Forelimb muscle (tissue), 1 donor: ENCODE measurements around the gene PBX2. TPM values are rescaled to one million over a fixed set of nuclear protein-coding genes. Genes with fewer than 3 reads are reported as not detected.
"Not testable (repeated sequence)": the region's sequence is repeated elsewhere in the genome, so short reads cannot be mapped to it uniquely, and the experiment has no call there.

Source experiments
- DNase-seq: peaks from one replicate; pipeline ENCODE4 v3.0.0-alpha.2; 2013; ENCODE audit warnings: low read depth
- polyA plus RNA-seq: library from polyadenylated mRNA; unstranded; fragments of 120-200 nt; gene quantifications from one replicate; pipeline ENCODE4 v1.2.1, GENCODE V29; 2013; ENCODE audit not compliant: insufficient read length

The PBX2 gene
- polyA plus RNA-seq, 1 donor, result 107 TPM

DNA sequence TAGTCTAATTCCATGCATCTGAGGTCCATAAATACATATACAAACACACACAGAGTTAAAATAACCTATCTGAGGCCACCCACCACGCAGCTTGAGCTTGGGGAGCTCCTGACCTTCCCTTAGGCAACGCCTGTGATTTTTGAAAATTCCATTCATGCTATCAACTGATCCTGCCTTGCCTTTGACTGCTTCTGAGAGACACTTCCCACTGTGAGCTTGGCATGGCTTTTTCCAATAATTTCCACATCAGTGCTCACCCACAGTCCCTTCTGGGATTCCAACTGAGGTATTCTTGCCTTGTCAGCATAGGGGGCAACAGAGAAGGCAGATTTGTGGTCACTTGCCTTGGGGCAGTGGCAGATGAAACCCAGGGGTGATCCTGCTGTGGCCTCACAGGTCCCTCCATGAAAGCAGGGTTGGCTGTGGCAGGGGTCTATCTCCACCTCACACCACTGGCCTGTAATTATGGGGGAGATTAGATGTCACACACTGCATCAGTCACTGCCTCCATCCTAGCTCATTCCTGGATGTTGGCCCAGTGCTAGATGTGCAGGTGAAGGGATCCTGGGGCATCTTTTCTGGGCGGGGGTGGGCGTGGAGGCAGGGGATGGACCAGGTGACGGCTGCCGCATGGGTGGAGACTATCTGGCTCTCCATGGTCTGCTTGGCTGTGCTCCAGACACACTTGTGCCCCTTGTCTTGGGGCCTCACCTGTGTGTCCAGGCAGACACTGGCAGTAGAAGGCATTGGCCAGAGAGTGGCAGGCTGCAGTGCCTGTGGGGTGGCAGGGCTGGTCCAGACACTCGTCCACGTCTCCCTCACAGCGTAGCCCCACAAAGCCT, 13.6 kb upstream of the PBX2 start:
- no peak for DNase-seq

GRCh38 chr6:32202186-32202585, 12.2 kb upstream of the PBX2 start:
- DNase-seq, result no peak

DNA sequence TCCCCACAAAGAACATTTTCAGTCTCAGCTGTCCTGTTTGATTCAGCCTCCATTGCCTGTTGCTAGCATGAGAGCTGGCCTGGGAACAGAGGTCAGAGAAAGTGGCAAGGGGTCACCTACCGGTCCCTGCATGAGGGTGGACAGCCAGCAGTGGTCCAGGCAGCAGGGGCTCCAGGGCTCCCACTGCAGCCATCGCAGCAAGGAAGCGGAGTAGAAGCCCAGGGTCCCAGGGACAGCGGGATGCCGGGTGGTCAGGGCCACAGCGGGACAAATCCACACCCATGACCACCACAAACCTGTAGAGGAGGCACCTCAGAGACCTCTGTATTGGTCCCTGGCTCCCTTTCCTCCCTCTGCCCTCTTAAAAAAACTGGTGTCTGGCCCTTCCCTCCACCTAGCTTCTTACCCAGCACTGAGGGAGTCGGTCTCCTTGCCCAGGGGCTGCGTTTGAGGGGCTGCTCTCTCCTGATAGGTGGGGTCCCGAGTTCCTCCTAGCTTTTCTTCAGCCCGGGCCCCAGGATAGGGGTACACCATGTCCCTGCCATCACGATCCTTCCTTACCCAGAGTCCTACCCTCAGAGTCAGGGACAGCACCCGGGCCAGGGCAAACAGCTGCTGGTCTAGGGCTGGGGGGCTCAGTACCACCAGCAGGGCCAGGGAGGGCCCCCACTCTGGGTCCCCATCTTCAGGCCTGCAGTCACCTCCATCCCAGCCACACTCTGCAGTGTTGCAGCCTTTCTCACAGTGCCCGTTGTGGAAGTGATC, 10.9 kb upstream of the PBX2 start:
- no peak for DNase-seq

- no peak for DNase-seq
Measured at GRCh38 chr6:32198866-32199265, 8.9 kb upstream of the PBX2 start.

GRCh38 chr6:32198345-32198696, 8.3 kb upstream of the PBX2 start:
- no peak for DNase-seq

DNA sequence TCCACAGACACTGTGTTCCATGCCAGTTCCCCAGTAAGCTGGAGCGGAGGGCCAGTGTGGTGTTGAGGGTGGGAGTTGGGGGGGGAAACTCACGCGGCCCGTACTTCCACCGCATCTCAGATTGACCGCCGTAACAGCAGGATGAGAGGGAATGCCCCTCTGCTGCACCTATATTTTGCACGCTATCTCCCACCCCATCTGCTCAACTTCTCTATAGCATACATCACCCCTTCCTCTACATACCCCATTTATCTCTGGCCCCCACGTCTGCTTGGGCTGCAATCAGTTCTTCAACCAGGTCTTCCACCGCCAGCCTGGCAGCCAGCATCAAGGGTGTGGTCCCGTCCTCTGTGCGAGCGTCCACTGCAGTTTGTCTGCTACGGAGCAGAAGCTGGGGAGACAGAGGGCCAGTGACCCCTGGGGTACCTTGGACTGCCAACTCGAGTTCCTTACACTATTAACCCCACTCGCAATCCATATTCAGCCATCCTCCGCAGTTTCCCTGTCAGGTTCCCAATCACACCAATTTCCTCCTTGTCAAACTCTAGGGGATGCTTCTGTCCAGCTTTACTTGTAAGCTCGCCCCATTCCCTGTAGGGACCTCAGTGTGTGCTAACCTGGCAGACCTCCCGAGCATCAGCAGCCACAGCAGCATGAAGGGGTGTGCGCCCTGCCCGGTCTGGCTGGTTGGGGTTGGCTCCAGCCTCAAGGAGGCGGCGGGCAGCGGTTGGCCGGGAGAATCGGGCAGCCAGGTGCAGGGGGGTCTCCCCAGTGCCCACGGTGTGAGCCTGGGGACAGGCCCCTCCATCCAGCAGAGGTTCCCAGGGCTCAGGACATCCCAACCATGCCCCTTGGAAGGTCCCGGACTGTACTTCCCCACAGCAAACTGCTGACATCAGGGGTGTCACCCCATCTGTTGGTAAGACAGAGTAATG, 6.9 kb upstream of the PBX2 start:
- no peak for DNase-seq

DNA sequence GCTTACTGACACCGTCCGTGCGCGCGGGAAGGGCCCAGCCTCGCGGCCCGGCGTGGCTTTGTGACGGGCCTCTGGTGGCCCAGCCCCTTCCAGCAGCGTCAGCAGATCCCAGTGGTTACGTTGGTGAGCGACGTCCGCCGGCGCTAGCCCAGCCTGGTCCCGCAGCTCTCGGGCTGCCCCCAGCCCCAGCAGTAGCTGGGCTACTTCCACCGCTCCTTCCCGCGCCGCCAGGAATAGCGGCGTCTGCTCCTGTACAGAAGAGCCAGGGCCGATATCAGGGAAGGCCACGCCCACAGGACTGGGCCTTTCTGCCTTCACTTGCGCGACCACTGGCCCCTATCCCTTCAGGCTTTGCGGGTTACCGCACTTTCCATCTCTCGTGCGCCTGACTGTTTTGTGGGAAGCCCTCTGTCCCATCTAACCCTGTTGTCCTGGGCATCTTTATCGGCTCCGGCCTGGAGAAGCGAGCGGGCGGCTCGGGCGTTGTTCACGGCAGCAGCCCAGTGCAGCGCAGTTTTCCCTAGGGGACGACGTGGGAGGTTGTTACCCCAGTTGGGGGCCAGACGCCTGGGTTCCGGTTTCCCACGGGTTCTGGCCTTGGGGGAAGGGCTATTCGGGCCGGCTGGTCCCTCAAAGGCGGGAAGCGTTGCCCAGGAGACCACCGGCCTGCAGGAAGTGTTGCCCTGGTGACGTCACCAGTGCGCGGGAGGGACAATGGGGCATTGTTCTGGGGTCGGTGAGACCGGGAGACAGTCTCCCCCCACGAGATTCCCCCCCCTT, 6.1 kb upstream of the PBX2 start:
- DNase-seq, result no peak

DNA sequence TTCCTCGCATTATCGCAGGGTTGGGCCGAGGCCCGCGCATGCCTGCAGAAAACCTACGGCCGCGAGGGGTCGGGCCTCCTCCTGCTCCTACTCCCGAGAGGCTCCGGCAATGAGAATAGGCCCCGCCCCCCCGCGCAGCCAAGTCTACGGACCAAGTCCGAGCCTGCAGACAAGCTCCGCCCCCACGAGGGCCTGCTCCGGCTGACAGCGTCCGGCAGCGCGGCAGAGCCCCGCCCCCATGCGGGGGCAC, 5.6 kb upstream of the PBX2 start:
- peak; percentile 98 for DNase-seq

DNA sequence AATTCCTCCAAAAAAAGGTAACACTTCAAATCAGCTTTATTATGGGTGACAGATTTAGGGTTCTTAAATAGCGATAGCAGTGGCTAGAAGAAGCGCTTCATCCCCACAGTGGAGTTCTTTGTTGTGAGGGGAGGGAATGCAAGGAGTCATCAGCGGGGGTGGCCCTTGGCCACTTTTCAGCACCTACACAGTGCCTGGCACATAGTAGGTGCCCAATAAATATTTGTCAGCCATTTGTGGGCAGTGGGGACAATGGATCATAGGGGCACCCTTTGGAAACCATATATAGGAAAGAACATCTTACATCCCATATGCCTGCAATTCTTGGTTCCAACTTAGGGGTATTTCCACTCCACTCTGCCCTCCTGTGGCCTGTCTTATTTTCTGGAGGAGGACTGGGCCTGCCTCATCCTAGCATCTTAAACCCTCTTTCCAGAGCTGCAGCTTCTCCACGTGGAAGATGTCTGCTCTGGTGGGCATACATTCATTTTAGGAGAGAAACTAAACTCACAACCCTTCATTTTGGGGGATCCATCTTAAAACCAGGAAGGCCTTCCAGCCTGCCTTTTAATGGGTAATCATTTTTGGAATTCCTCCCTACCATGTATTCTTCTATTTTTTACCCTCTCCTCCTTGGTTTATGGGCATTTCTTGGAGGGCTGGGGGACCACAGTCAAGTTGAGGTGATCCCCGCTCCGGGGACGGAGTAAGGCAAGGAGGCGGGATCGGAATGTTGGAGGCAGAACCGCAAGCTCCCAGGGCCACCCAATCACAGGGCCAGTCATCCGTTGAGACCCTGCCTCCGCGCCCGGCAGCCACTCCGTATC, 5.0 kb upstream of the PBX2 start:
- no peak for DNase-seq

- DNase-seq, result no peak
Measured at GRCh38 chr6:32194388-32194787, 4.4 kb upstream of the PBX2 start.

GRCh38 chr6:32193096-32193495, 3.1 kb upstream of the PBX2 start:
- not testable (repeated sequence) for DNase-seq

GRCh38 chr6:32192608-32193039, 2.6 kb upstream of the PBX2 start, which contains the start of gene GPSM3:
Gene GPSM3 (minus strand): TSS chr6:32192643. CDS start chr6:32192513, 130 bp downstream.
- DNase-seq, result no peak

DNA sequence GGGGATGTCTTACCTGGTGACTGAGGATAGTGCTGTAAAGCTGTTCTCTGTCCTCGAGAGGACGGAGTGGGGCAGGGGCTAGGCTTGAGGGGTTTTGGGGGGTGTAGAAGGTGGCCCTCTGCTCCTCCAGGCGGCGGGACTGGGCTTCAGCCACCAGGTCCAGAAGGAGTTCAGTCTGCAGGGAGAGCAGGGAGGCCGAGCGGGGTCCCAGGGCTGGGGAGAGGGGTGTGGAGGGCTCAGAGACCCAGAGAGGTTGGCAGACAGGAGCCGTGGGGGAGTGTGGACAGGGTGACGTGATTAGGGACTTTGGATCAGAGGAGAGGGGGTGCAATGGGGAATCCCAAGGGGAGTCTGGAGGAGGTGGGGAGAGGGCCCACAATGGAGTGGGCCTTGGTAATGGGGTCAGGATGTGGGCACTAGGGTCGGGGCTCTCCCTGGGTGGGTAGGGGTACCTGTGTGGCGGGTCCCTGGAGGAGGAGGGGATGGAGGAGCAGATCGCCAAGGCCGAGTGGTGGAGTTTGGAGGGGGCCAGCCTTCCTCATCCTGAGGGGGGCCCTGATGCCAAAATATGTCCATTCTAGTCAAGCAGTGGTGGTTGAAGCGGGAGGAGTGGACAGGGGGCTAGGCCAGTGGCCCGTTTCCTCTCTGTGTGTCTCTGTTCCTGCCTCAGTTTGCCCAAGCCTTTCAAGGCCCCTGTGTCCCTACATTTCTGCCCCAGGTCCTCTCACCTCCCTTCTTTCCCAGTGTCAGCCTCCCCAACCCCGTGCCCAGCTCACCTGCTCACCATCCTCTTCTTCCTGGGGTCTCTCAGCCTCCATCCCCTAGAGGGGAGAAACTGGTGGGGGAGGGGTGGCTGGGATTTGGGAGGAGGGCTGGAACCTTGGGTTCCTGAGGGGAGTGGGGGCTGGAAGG, 1.9 kb upstream of the PBX2 start:
- DNase-seq, result no peak

GRCh38 chr6:32190911-32191677, 1.1 kb upstream of the PBX2 start:
- no peak for DNase-seq

DNA sequence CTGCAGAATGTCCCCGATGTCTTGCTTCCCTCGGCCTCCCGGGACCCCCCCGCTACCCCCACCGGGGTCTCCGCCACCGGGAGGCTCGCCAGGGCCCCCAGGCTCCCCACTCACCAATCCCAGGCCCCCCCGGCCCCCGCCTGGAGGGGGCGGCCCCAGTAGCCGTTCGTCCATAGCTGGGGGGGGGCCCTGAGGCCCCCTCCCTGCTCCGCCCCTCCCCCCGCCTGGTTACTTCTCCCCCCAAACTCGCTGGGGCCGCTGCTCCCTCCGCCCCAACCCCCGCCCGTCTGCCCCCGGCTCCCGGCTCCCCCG, 304 bp downstream of the PBX2 start:
- DNase-seq, result no peak

GRCh38 chr6:32189069-32189741, 797 bp downstream of the PBX2 start:
- DNase-seq, result no peak

- no peak for DNase-seq
Measured at GRCh38 chr6:32188381-32189068, 1.5 kb downstream of the PBX2 start.
